GM04503 (cell line): ENCODE data around the gene CADPS2.
"Not testable (repeated sequence)": the region's sequence is repeated elsewhere in the genome, so short reads cannot be mapped to it uniquely, and the experiment has no call there.

Experiments
- DNase-seq: peaks from one replicate; pipeline ENCODE4 v3.0.0-alpha.2; 2012; ENCODE audit warnings: low read depth

The CADPS2 gene

DNA sequence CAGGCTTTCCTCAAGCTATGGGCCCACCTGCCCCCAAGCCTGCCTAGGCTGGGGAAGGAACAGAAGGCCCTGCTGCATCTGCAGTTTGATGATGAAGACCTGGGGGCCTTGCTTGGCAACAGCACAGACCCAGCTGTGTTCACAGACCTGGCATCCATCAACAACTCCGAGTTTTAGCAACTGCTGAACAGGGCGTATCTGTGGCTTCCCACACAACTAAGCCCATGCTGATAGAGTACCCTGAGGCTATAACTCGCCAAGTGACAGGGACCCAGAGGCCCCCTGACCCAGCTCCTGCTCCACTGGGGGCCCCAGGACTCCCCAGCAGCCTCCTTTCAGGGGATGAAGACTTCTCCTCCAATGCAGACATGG, 36.3 kb downstream of the CADPS2 start:
- no peak for DNase-seq

DNA sequence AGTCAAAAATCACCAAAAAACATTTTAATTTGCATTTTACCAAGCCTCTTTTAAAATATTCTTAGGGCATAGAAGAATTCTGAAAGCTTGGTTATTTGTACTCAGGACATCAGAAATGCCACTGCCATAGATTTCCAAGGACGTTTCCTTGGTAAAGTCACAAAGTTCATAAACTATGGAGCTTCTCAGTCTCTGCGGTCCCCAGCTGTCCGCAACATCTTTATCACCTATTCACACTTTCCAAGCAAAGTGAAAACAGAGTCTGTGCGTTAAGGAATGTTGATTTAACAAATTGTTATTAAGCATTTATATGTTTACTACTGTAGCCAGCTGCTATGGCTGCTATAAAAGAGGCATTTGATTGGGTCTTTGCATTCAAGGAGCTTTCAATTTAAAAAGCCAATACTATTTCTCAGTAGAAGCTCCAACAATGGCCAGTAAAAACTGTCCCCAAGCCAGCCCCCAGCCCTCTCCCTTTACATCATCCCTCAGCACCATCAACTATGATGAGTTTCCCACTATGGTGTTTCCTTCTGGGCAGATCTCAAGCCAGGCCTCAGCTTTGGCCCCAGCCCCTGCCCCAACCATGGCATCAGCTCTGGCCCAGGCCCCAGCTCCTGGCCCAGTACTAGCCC, 36.8 kb downstream of the CADPS2 start:
- DNase-seq = no peak

DNA sequence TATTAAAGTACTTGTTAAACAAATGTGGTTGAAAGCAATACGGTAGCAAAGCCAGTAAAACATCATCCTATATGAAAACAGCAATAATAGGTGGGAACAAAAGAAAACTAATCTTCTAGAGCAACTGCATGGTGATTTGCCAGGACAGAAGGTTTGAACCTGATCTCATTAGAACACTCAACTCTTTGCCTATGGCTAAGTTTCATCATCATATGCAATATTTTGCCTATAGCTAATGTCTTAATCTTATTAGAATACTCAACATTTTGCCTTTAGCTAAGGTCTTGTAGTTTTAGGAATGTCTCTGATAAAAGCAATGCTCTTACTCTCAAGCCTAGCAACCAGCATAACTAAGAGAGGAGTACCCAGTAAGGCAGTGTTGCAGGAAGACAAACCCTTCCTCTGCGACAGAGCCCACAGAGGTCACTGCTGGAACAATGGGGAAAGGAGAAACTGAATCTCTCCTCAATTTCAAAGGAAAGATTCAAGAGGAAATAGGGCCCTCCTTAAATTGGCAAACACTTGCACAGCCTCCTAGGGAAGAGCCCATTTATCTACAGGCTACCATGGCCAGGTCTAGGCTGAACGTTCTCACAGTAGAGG, 38.3 kb downstream of the CADPS2 start:
- no peak for DNase-seq

DNA sequence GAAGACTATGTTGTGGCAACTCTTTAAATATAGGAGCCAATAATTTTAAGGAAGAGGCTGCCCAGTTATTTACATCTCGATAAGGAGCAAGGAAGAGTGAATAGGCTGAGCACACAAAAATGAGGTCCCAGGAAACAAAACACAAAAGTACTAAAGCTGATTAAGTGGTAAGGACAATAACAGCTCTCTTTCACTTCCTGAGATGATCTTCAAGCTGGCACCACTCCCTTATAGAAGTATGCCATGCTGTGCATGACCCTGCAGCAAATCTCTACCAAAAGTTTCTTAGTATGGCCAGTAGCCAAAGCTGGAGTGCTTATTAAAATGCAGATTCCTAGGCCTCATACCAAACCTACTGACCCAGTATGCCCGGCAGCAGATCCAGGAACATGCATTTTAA, 39.7 kb downstream of the CADPS2 start:
- DNase-seq = no peak

DNA sequence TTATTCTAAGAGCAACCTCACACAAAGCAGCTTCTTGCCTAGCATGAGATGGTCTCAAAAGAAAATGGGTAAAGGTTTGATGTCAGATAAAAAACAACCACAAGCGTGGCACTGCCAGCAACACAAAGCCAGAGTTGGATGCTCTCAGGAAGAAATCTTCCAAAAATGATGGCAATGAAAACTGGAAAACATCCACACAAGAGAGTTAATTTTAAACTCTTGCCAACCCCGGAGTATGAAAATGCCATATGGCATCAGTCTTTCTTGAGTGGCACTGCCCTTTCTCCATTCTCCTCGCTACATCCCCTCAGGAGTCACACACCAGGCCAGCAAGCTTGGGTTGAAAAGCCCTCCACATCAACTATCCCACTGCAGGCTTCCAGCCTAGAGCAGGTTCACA, 41.0 kb downstream of the CADPS2 start:
- DNase-seq = no peak

DNA sequence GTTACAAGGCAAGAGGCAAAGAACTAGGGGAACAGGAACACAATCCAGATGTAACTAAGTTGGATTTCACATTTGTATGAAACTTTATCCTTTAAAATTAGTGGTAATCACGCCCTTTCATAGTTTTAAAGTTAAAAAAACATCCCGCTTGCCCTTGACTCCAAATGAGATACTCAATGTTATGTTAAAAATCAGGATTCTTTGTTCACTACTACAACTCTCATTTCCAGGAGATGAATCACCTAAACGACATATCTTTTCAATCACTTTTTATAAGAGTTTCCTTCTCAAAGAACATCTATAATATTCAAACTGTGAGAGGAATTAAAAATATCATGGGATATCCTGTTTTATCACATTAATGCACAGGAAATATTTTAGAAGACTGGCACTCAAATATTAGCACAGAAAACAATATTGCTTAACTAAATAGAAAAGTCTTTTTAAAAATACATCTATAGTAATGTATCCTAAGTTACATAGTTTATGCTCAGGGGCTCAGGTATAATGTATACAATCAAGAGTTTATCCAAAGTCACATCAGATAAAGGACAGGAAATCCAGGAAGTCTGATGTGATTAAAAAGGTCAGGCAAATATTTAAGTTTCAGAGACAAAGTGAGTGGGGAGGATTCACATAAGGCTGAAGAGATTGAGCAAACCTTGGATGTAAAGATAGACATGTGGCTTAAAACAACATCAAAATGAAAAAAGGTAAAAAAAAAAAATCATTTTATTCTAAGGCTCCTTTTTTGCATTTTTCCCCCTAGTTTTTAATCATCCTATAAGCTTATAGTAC, 41.9 kb downstream of the CADPS2 start:
- no peak for DNase-seq

DNA sequence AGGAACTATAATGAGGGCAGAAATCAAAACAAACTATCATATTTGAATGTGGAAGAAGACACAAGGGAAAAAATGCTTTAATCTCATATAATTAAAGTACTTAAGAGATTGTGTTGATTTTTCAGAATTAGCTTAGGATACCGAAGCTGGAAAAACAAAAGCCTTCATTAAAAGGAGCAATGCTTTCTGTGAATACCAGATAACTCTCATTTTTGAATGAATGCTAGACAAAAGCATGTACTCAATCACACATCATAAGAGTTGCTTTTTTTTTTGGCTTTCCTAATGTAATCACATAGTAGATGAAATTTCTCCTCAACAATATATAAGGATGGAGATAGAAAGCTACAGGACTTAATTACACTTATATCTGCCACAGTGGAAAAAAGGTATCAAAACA, 43.3 kb downstream of the CADPS2 start:
- no peak for DNase-seq

DNA sequence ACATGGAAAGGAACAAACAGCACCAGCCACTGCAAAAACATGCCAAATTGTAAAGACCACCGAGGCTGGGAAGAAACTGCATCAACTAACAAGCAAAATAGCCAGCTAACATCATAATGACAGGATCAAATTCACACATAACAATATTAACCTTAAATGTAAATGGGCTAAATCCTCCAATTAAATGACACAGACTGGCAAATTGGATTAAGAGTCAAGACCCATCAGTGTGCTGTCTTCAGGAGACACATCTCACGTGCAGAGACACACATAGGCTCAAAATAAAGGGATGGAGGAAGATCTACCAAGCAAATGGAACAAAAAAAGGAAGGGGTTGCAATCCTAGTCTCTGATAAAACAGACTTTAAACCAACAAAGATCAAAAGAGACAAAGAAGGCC, 50.0 kb downstream of the CADPS2 start:
- DNase-seq = not testable (repeated sequence)

DNA sequence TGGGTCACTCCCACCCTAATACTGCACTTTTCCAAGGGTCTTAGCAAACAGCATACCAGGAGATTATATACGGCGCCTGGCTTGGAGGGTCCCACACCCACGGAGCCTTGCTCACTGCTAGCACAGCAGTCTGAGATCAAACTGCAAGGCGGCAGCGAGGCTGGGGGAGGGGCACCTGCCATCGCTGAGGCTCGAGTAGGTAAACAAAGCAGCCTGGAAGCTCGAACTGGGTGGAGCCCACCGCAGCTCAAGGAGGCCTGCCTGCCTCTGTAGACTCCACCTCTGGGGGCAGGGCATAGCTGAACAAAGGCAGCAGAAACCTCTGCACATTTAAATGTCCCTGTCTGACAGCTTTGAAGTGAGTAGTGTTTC, 51.7 kb downstream of the CADPS2 start:
- DNase-seq = not testable (repeated sequence)

DNA sequence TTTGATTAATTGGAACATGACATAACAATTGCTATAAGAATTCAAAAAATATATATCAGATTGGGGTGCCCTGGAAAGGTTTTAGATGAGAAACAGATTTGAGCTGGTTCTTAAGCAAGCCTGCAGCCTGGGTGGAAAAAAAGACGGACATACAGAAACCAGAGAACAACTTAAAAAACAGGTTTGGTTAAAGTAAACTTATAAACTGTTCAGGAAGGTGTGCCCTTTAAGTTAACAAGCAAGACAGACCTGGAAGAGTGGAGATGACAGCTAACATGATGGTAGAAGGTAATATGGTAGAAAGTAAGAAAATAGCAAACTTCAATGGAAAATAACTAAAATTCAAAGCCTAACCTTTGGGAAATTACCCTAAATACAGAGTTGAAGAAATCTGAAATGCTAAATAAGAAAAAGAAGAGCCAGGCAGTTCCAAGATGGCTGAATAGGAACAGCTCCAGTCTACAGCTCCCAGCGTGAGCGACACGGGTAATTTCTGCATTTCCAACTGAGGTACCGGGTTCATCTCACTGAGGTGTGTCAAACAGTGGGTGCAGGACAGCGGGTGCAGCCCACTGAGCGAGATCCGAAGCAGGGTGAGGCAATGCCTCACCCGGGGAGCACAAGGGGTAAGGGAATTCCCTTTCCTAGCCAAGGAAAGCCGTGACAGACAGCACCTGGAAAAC, 52.2 kb downstream of the CADPS2 start:
- DNase-seq = no peak

DNA sequence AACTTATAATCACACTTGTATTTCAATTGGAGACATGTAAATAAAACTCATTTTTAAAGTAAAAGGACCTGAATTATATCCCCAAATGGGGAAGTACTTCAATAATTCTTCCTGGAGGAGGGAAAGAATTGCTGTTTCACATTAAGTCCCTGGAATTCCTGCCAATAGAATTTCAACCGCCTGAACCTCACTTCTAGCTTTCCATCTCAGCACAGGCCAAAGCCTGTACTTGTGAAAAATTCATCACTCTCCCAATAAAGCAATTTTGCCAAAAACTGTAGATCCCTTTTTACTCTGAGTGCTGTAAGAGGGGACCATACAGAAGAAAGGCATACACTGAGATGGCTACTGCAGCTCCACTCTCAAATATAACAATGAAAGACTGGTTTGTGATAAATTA, 54.8 kb downstream of the CADPS2 start:
- no peak for DNase-seq

DNA sequence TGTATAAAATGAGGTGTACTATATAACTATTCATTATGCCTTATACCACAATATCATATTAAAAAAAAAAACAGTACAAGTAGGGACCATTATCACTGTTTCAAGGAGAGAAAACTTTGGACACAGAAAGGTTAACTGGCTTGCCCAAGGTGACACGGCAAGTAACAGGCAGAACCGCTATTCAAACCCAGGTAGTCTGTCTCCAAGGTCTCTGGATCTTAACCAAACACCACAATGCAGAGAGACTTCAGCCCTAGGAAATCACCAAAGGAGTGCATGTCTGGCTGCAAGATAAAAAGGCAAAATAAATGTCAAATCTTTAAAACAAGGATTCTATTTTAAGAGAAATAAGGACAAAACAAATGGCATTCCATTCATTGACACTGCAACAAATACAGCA, 56.3 kb downstream of the CADPS2 start:
- no peak for DNase-seq

DNA sequence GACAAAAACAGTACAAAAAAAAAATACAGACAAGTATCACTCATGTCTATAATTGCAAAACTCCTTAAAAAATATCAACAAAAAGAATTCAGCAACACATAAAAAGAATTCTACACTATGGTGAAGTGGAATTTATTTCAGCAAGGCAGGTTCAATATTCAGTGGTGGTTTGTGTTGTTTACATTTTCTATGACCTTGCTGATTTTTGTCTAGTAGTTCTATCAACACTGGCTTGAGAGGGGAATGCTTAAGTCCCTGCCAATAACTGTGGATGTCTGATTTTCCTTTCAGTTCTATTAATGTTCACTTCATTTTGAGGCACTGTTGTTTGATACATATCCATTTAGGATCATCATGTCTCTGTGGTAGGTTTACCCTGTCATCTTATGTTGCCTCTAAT, 58.5 kb downstream of the CADPS2 start:
- DNase-seq = no peak

DNA sequence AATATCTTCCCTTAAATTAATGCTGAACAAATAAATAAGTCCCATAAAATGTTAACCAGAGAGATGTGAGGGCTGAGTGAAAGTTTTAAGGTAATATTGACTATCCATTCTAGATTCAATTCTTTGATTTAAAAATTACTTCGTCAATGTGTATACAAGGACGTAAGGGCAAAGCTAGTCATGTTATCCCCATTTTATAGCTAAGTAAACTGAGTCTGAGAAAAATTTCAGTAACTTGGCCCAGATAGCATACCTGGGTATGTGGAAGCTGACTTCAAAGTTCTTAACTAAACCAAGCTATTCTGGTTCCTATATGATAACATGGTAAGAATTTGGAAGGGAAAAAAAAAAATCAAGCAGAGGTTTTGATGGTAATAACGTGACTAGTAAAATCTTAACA, 72.4 kb downstream of the CADPS2 start:
- no peak for DNase-seq

DNA sequence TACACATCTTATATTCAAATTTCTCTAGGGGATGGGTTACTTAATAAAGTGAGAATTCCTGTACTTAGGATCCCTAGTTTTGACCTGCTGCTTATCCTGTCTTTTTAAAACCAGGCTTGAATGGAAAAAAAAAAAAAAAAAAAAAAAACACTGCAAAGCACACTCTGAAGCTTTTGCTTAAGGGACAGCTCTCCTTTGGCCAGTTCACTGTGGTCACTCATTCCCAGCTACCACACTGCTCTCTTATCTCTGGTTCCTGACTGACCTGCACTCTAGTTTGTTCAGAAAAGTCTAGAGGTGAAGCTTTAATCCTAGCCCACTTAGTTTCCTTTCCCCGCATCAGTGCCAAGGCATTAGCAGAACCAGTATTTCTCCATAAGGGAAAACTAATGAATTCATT, 82.4 kb downstream of the CADPS2 start:
- no peak for DNase-seq

DNA sequence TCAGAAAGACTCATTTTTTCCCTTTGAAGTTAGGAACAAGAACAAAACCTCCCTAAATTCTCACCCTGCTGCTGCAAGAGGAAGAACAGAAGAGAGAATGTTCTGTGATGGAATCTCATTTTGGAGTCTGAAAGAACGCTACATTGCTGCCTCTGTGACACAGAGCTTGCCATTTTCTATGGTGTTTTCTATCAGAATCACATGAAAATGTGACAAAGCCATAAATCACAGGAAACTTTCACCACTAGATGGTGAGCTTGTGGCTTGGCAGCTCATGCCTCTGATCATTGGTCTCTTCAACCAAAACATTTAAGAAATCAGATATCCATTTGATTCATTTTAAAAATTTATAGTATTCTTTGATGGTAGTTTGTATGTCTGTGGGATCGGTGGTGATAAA, 82.9 kb downstream of the CADPS2 start:
- no peak for DNase-seq

DNA sequence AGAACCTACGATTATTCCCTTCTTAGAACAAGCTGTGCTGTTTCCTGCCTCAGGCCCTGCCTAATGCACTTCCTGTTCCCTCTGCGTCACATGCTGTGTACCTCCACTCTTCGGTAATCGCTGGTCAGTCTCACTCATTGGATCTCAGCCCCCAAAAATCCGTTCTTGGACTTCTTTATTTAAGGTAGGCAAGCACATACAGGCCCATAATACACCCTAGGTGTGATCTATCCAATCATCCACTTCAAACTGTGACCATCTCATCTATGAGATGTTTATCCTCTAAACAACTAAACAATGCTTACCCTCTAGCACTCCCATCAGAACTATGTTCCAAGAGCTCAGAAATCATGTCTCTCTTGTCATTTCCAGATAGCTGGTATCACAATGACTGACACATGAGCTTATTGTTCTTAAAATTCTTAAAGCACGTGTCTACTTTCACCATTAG, 83.9 kb downstream of the CADPS2 start:
- DNase-seq = no peak

DNA sequence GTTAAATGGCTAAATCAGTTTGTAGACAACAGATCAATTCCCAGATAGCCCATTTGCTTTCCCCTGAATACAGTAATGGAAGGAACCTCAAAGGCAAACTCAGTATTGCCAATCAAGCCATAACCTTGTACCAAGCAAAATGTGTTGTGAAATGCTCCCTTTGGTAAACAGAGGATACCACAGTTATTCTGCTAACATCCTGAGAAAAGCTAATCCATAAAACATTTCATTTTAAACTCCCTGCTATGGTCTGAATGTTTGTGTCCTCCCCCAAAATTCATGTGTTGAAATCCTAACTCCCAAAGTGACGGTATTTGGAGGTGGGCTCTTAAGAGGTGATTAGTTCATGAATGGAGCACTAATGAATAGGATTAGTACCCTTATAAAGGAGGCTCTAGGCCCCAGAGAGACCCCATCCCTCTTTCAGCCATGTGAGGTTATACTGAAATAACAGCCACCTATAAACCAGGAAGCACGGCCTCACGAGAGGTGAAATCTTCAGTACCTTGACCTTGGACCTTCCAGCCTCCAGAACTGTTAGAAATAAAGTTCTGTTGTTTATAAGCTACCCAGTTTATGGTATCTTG, 94.2 kb downstream of the CADPS2 start:
- DNase-seq = no peak

DNA sequence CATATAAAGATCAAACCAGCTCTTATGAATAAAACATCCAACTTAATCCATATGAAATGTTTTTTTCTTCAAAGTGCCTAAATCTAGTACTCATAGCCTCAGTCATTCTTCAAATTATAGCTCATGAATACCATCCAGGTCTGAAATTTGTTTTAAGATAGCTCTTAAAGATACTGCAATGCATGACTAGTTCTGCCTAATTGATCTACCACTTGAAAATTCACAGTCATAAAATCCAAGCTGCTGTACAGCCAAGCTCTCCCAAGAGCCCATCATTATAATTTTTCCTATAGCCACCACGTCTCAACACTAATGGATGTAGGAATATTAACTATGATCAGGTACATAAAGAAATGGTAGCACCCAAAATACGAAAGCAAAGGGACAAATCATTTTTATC, 95.7 kb downstream of the CADPS2 start:
- no peak for DNase-seq

DNA sequence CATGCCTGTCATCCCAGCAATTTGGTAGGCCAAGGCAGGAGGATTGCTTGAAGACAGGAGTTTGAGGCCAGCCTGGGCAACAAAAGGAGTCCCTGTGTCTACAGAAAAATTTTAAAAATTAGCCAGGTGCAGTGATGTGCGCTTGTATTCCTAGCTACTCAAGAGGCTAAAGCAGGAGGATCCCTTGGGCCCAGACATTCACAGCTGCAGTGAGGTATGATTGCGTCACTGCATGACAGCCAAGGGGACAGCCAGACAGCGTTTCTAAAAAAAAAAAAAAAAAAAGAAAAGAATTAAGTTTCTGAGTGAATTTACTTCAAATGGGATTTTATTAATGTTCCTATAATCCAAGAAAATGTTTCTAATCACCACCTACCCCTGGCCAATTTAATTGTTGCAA, 96.1 kb downstream of the CADPS2 start:
- no peak for DNase-seq

DNA sequence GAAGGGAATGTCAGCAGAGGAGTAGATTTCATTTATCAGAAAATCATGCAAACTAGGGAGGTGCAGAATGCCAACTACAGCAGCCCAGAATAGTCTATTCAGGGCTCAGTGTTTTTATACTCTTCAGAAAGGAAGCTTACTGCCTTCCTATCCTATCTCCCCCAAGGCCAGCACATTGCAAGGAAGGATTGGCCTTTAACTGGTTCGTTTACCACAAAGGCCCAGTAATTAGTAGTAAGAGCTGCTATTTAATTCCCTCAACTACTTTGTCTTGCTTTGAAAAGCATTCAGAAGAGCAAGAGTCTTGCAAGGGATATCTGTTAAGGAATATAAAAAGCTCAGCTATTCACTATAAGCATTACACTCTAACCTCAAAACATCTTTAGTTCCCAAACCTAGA, 97.1 kb downstream of the CADPS2 start:
- no peak for DNase-seq

DNA sequence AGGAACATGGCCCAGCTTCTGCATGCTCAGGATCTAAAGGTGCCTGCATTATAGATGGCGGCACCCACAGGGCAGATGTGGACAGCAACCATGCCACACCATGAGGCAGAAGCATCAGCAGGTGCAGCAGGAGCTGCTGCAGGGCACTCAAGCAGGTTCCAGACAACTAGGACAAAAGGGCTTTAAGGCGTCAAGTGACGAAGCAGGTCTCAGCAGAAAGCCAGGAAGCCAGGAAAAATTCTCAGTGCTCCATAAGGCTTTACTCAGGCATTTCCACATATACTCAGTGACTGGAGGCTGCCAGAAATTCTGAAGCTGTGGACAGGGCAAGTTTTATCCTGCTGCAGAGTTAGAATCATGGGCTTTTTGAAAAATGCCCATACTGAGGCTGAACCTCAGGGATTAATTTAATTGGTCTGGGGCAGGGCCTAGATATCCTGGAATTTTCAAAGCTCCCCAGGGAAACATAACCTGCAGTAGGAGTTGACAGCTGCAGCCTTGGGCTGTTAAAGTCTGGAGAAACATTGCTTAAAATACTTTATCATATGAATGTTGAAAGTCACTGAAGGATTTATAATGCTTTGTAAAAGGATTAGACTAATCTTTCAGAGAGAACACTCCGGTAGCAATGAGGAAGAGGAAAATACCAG, 115.4 kb downstream of the CADPS2 start:
- no peak for DNase-seq
